ENCODE measurements around the gene TGFBR3. TPM values are rescaled to one million over a fixed set of nuclear protein-coding genes. Genes with fewer than 3 reads are reported as not detected.

The TGFBR3 gene
- total and polyA plus RNA-seq, 8 donors, result 21.7 to 54.6 (median 45.1) TPM

- no peaks in the 10 kb centered on the region for H3K9me3 ChIP-seq
- intact Hi-C loops (cut with DNase I), result no loop called here
- no peak overlapping the region for H3K4me3 ChIP-seq
- H3K27me3 ChIP-seq, result no peaks in the 10 kb centered on the region
- ATAC-seq (no peak), DNase-seq (no peak)
- H3K27ac ChIP-seq, result no peak overlapping the region
- H3K36me3 ChIP-seq, result no peaks in the 10 kb centered on the region
- TF ChIP-seq, protein P1, sequence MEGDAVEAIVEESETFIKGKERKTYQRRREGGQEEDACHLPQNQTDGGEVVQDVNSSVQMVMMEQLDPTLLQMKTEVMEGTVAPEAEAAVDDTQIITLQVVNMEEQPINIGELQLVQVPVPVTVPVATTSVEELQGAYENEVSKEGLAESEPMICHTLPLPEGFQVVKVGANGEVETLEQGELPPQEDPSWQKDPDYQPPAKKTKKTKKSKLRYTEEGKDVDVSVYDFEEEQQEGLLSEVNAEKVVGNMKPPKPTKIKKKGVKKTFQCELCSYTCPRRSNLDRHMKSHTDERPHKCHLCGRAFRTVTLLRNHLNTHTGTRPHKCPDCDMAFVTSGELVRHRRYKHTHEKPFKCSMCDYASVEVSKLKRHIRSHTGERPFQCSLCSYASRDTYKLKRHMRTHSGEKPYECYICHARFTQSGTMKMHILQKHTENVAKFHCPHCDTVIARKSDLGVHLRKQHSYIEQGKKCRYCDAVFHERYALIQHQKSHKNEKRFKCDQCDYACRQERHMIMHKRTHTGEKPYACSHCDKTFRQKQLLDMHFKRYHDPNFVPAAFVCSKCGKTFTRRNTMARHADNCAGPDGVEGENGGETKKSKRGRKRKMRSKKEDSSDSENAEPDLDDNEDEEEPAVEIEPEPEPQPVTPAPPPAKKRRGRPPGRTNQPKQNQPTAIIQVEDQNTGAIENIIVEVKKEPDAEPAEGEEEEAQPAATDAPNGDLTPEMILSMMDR (IDR thresholded peaks at IDR 0.05), result no peak
- H3K4me1 ChIP-seq, result peaks cover 0 to 4% of the 10 kb centered on the region in 2 donors
These were observed 109.7 kb downstream of the TGFBR3 start for GRCh38 chr1:91776068-91776794.

GRCh38 chr1:91775227-91775626 is 110.7 kb downstream of the TGFBR3 start:
- no peak for ATAC-seq
- no peaks in the 10 kb centered on the region for H3K27me3 ChIP-seq
- peaks cover 0 to 3% of the 10 kb centered on the region in 2 donors for H3K4me1 ChIP-seq
- H3K36me3 ChIP-seq, result no peaks in the 10 kb centered on the region
- no peak overlapping the region for H3K4me3 ChIP-seq
- TF ChIP-seq, protein P1 (IDR thresholded peaks at IDR 0.05), result no peak
- intact Hi-C loops (cut with DNase I), result no loop called here
- no peaks in the 10 kb centered on the region for H3K9me3 ChIP-seq
- no peak for DNase-seq
- H3K27ac ChIP-seq, result no peak overlapping the region

- Histone ChIP-seq H3K36me3 (no peaks in the 10 kb centered on the region), H3K27me3 (no peaks in the 10 kb centered on the region), H3K27ac (no peak overlapping the region), H3K4me1 (no peaks in the 10 kb centered on the region), H3K4me3 (no peak overlapping the region), H3K9me3 (no peaks in the 10 kb centered on the region)
- TF ChIP-seq, protein P1 (IDR thresholded peaks at IDR 0.05), result no peak
- intact Hi-C loops (cut with DNase I), result no loop called here
- no peak for DNase-seq
- no peak for ATAC-seq
These were observed 111.3 kb downstream of the TGFBR3 start for GRCh38 chr1:91774520-91775203.

DNA sequence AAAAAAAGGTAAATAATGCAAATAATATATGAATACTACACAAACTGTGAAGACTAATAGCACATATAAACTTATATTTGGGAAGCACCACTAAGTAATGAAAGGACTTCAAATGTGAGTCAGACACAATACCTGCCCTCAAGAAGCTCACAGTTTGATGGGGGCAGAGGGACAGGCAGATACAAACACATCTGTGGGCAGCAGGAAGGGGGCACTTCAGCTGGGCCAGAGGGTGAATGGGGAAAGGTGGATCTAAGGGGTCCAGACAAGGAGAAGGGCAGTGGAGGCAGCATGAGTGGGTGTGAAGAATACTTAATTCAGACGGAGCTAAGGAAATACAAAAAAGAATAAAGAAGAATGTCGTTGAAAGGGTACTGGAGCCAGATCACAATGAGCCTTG is 114.2 kb downstream of the TGFBR3 start:
- no peak for ATAC-seq

More for the DNA sequence above, 114.2 kb downstream of the TGFBR3 start:
- H3K36me3 ChIP-seq, result no peaks in the 10 kb centered on the region
- no peaks in the 10 kb centered on the region for H3K27me3 ChIP-seq
- H3K27ac ChIP-seq, result no peak overlapping the region
- TF ChIP-seq, protein P1 (IDR thresholded peaks at IDR 0.05), result no peak
- H3K4me3 ChIP-seq, result no peak overlapping the region
- DNase-seq, result no peak
- intact Hi-C loops (cut with DNase I), result no loop called here
- no peaks in the 10 kb centered on the region for H3K4me1 ChIP-seq
- H3K9me3 ChIP-seq, result no peaks in the 10 kb centered on the region

All from left lung (tissue), 10 donors.